RWPE2 (cell line): Measurements from ENCODE around the gene MEF2B.

Experiments used
- ATAC-seq: fragments of 200-7000 bp; cut with Tn5 transposase; 3 replicates; pipeline ENCODE4 v1.9.1; 2021; ENCODE audit warnings: low read depth
- DNase-seq: peaks from one replicate; pipeline ENCODE4 v3.0.0-alpha.2; 2020; ENCODE audit warnings: low spot score
- H3K27ac ChIP-seq: fragments of 450-650 bp; 2 replicates; pipeline ENCODE4 v1.5.1; 2017; ENCODE audit warnings: mild to moderate bottlenecking; ENCODE audit not compliant: poor library complexity, severe bottlenecking
- H3K27me3 ChIP-seq: fragments of 250-450 bp; sonication (Bioruptor Pico); 2 replicates; pipeline ENCODE4 v1.5.1; 2021; ENCODE audit warnings: mild to moderate bottlenecking, moderate library complexity; ENCODE audit not compliant: insufficient read depth, poor library complexity, severe bottlenecking
- H3K36me3 ChIP-seq: fragments of 250-450 bp; sonication (Bioruptor Pico); 2 replicates; pipeline ENCODE4 v1.5.1; 2020; ENCODE audit warnings: low read depth, mild to moderate bottlenecking, moderate library complexity
- H3K4me1 ChIP-seq: fragments of 250-450 bp; sonication (Bioruptor Pico); 2 replicates; pipeline ENCODE4 v1.5.1; 2021; ENCODE audit warnings: mild to moderate bottlenecking, moderate library complexity; ENCODE audit not compliant: insufficient read depth, poor library complexity, severe bottlenecking
- H3K4me3 ChIP-seq: fragments of 250-450 bp; sonication (Bioruptor Pico); 2 replicates; pipeline ENCODE4 v1.5.1; 2021; ENCODE audit warnings: mild to moderate bottlenecking, moderate library complexity; ENCODE audit not compliant: severe bottlenecking
- H3K9me3 ChIP-seq: fragments of 250-450 bp; sonication (Bioruptor Pico); 2 replicates; pipeline ENCODE4 v1.5.1; 2021; ENCODE audit warnings: mild to moderate bottlenecking, moderate library complexity; ENCODE audit not compliant: severe bottlenecking
- TF ChIP-seq, protein P1 (sequence below): fragments of 450-650 bp; IDR thresholded peaks from one replicate; pipeline ENCODE4 v1.5.1; 2017; ENCODE audit warnings: mild to moderate bottlenecking, moderate library complexity; ENCODE audit not compliant: poor library complexity, severe bottlenecking

Gene MEF2B

DNA sequence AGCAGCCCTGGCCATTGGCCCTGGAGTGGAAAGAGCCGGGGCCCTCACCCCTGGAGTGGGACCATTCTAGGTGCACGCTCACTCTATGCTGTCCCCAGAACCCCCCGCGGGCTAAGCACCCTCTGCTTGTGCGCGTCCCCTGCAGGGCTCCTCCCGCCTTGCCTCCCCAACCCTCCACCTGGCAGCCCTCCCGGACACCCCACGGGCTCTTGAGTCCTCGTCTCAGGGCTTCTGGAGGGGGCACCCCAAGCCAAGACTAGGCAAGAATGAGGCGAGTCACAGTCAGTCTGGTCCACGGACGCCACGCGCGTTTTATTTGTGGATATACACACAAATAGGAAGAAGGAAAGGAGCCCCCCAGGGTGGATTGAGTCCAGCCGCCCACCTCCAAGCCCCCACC lies 24.8 kb downstream of the MEF2B start:
- DNase-seq = no peak
- Histone ChIP-seq H3K9me3 (no peaks in the 10 kb centered on the region), H3K27ac (no peak overlapping the region), H3K4me3 (no peak overlapping the region), H3K36me3 (no peaks in the 10 kb centered on the region), H3K27me3 (no peaks in the 10 kb centered on the region), H3K4me1 (no peaks in the 10 kb centered on the region)
- no peak for ATAC-seq
- TF ChIP-seq, protein P1, sequence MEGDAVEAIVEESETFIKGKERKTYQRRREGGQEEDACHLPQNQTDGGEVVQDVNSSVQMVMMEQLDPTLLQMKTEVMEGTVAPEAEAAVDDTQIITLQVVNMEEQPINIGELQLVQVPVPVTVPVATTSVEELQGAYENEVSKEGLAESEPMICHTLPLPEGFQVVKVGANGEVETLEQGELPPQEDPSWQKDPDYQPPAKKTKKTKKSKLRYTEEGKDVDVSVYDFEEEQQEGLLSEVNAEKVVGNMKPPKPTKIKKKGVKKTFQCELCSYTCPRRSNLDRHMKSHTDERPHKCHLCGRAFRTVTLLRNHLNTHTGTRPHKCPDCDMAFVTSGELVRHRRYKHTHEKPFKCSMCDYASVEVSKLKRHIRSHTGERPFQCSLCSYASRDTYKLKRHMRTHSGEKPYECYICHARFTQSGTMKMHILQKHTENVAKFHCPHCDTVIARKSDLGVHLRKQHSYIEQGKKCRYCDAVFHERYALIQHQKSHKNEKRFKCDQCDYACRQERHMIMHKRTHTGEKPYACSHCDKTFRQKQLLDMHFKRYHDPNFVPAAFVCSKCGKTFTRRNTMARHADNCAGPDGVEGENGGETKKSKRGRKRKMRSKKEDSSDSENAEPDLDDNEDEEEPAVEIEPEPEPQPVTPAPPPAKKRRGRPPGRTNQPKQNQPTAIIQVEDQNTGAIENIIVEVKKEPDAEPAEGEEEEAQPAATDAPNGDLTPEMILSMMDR = no peak

GRCh38 chr19:19142347-19142746 lies 27.7 kb downstream of the MEF2B start:
- H3K4me1 ChIP-seq = no peaks in the 10 kb centered on the region
- TF ChIP-seq, protein P1 = no peak
- DNase-seq = no peak
- H3K36me3 ChIP-seq = no peaks in the 10 kb centered on the region
- no peaks in the 10 kb centered on the region for H3K27me3 ChIP-seq
- ATAC-seq = no peak
- no peak overlapping the region for H3K4me3 ChIP-seq
- H3K27ac ChIP-seq = no peak overlapping the region
- H3K9me3 ChIP-seq = no peaks in the 10 kb centered on the region

- H3K27ac ChIP-seq = no peak overlapping the region
Measured at GRCh38 chr19:19140476-19140875, 29.6 kb downstream of the MEF2B start.

GRCh38 chr19:19139876-19140229 lies 30.2 kb downstream of the MEF2B start:
- TF ChIP-seq, protein P1 = peak; percentile 67
- ATAC-seq (no peak), DNase-seq (no peak)
- no peaks in the 10 kb centered on the region for H3K9me3 ChIP-seq
- peaks cover 4% of the 10 kb centered on the region; the same call in 1 of the 2 replicates for H3K36me3 ChIP-seq
- no peaks in the 10 kb centered on the region for H3K27me3 ChIP-seq
- H3K4me3 ChIP-seq = no peak overlapping the region
- H3K27ac ChIP-seq = no peak overlapping the region
- H3K4me1 ChIP-seq = no peaks in the 10 kb centered on the region

More at GRCh38 chr19:19140476-19140875, 29.6 kb downstream of the MEF2B start:
- no peak overlapping the region for H3K4me3 ChIP-seq
- H3K27me3 ChIP-seq = no peaks in the 10 kb centered on the region
- no peak for ATAC-seq
- H3K9me3 ChIP-seq = no peaks in the 10 kb centered on the region
- H3K36me3 ChIP-seq = peaks cover 4% of the 10 kb centered on the region; the same call in 1 of the 2 replicates
- no peaks in the 10 kb centered on the region for H3K4me1 ChIP-seq
- TF ChIP-seq, protein P1 = no peak
- no peak for DNase-seq

DNA sequence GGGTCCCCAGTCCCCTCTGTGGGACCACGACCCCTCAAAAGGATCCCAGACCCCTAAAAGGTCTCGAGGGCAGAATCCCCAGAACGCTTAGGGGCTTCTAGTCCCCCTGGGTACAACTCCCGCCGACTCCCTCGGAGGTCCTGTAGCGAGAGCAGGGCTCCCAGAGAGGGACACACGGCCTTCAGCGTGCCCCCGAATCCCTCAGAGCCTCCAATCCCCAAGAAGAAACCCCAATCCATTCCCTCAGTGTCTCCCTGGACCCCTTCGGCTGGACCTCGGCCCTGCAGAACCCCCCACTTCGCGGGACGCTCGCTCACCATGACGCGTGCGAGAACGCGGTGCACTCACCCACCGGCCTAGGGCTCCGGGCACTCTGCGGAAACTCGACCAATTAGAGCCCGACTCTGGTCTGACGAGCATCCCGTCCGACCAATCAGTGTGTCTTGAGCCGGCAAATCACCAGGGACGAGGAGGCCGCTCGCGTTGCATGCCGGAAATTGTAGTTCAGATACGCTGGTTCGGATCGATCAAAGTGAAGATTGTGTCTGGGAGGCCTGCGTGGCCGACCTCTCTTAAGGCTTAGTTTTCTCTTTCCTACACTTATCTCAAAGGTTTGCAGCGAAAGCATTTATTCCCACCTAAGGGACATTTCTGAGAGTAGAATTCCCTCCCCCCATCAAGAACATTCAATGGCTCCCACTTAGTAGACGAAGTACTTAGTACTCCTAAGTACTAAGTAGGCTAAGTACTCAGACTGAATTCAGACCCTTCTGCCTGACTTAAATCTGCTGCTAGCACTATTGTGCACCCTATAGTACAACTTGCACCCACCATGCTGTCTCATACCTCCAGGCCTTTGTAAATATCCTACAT lies 31.7 kb downstream of the MEF2B start, which contains the start of gene TMEM161A:
Gene TMEM161A (minus strand): TSS at position 370 of the 873 bp plus-strand sequence. CDS start 50 bp downstream, at position 320.
- H3K27ac ChIP-seq = no peak within 1 kb of the TSS
- peak within 1 kb of the TSS; percentile 63 for H3K4me3 ChIP-seq
- H3K9me3 ChIP-seq = no peaks in the 10 kb centered on the region
- H3K36me3 ChIP-seq = peaks cover 4% of the 10 kb centered on the region; the same call in 1 of the 2 replicates
- H3K27me3 ChIP-seq = no peaks in the 10 kb centered on the region
- DNase-seq = peak; percentile 97
- TF ChIP-seq, protein P1 = no peak
- peak; percentile 100 for ATAC-seq
- H3K4me1 ChIP-seq = no peaks in the 10 kb centered on the region
